Nephron (organoid): ENCODE measurements around the gene ZNF407.
"Not testable (repeated sequence)": the region's sequence is repeated elsewhere in the genome, so short reads cannot be mapped to it uniquely, and the experiment has no call there.

Experiments used
- H3K27ac Mint-ChIP-seq, 3 experiments: 2 replicates each; pipeline ENCODE4 v1.8.0; 2020; ENCODE audit warnings: mixed read lengths in 3 of 3, mild to moderate bottlenecking in 2 of 3, moderate library complexity in 1 of 3
- H3K27me3 Mint-ChIP-seq: 2 replicates; pipeline ENCODE4 v1.8.0; 2021; ENCODE audit warnings: low read depth, mild to moderate bottlenecking, moderate library complexity, mixed read lengths
- H3K36me3 Mint-ChIP-seq: 2 replicates; pipeline ENCODE4 v1.8.0; 2020; ENCODE audit warnings: low read depth, mixed read lengths
- H3K4me1 Mint-ChIP-seq: 2 replicates; pipeline ENCODE4 v1.8.0; 2020; ENCODE audit warnings: mixed read lengths
- H3K4me3 Mint-ChIP-seq, 3 experiments: 2 replicates each; pipeline ENCODE4 v1.8.0; 2020; ENCODE audit warnings: mild to moderate bottlenecking in 3 of 3, mixed read lengths in 3 of 3, moderate library complexity in 2 of 3
- H3K9me3 Mint-ChIP-seq: 2 replicates; pipeline ENCODE4 v1.8.0; 2020; ENCODE audit warnings: mixed read lengths
- TF ChIP-seq, protein P1 (sequence below), 3 experiments: fragments of 200-600 bp; sonication (generic); IDR thresholded peaks; one replicate each; pipeline ENCODE4 v1.5.0; 2021; ENCODE audit warnings: antibody characterized with exemption in 3 of 3; ENCODE audit not compliant: unreplicated experiment in 3 of 3

The ZNF407 gene

DNA sequence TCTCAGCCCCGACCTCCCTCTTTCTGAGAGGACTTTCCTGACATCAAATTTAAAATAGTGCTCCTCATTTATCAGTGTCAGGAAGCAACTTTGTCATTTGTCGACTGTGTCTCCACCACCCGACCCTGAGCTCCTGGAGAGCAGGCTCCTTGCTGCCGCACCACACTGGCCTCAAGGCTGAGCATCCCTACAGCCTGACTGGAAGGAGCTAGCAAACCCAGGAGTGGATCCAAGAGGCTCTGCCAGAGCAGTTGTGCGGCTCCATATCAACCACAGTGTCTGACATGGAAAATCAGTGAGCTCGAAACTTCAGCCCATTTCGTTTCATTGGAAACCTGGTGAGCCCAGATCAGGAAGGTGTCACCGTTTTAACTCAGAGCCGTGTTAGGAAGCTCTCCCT is 486.1 kb downstream of the ZNF407 start:
- H3K27me3 Mint-ChIP-seq, result no peaks in the 10 kb centered on the region
- no peaks in the 10 kb centered on the region for H3K4me1 Mint-ChIP-seq
- TF ChIP-seq, protein P1, sequence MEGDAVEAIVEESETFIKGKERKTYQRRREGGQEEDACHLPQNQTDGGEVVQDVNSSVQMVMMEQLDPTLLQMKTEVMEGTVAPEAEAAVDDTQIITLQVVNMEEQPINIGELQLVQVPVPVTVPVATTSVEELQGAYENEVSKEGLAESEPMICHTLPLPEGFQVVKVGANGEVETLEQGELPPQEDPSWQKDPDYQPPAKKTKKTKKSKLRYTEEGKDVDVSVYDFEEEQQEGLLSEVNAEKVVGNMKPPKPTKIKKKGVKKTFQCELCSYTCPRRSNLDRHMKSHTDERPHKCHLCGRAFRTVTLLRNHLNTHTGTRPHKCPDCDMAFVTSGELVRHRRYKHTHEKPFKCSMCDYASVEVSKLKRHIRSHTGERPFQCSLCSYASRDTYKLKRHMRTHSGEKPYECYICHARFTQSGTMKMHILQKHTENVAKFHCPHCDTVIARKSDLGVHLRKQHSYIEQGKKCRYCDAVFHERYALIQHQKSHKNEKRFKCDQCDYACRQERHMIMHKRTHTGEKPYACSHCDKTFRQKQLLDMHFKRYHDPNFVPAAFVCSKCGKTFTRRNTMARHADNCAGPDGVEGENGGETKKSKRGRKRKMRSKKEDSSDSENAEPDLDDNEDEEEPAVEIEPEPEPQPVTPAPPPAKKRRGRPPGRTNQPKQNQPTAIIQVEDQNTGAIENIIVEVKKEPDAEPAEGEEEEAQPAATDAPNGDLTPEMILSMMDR (IDR thresholded peaks at IDR 0.05; ENCODE audit: unreplicated experiment in 3 of 3), result no peak
- no peaks in the 10 kb centered on the region for H3K36me3 Mint-ChIP-seq
- no peak overlapping the region for H3K4me3 Mint-ChIP-seq
- no peak overlapping the region for H3K27ac Mint-ChIP-seq
- peaks cover 12% of the 10 kb centered on the region for H3K9me3 Mint-ChIP-seq

DNA sequence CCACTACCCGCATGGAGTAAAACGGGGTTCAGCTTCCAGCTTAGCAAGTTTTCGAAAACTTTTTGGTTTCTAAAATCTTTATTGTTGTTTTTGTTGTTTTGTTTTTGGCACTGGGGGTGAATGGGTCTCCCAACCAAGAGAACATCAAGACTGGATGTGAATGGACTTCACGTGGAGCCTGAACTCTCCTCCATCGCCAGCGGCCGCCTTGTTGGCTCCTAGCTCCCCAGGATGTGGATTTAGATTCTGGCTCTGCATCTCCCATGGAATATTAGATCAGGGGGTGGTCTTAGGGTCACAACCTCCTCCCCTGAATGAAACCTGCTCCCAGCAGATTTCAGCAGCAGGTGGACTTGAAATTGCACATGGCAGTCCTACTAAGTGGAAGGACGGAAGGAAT is 488.0 kb downstream of the ZNF407 start:
- not testable (repeated sequence) for H3K27me3 Mint-ChIP-seq, H3K4me3 Mint-ChIP-seq, H3K36me3 Mint-ChIP-seq, H3K27ac Mint-ChIP-seq, H3K9me3 Mint-ChIP-seq, H3K4me1 Mint-ChIP-seq

DNA sequence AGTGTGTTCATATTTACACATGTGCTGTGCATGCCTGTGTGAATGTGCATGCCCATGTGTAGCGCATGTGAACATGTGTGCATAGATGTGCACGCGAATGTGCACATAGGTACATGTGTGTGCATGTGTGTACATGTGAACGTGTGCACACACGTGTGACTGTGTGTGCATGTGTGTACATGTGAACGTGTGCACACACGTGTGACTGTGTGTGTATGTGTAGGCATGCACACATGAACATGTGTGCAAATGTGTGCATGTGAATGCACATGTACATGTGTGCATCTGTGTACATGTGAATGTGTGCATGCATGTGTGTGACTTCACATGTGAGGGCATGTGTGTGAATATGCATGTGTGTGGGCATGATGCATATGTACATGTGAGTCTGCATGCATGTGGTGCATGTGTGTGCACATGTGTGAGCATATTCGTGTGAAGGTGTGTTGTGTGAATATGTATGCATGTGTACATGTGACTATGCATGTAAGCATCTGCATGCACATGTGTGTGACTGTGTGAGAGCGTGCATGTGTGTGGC is 488.9 kb downstream of the ZNF407 start:
- peaks cover 8% of the 10 kb centered on the region for H3K9me3 Mint-ChIP-seq
- no peak overlapping the region for H3K27ac Mint-ChIP-seq
- H3K4me3 Mint-ChIP-seq, result no peak overlapping the region
- H3K4me1 Mint-ChIP-seq, result no peaks in the 10 kb centered on the region
- H3K36me3 Mint-ChIP-seq, result no peaks in the 10 kb centered on the region
- H3K27me3 Mint-ChIP-seq, result no peaks in the 10 kb centered on the region
- TF ChIP-seq, protein P1 (IDR thresholded peaks at IDR 0.05; ENCODE audit: unreplicated experiment in 3 of 3), result no peak

DNA sequence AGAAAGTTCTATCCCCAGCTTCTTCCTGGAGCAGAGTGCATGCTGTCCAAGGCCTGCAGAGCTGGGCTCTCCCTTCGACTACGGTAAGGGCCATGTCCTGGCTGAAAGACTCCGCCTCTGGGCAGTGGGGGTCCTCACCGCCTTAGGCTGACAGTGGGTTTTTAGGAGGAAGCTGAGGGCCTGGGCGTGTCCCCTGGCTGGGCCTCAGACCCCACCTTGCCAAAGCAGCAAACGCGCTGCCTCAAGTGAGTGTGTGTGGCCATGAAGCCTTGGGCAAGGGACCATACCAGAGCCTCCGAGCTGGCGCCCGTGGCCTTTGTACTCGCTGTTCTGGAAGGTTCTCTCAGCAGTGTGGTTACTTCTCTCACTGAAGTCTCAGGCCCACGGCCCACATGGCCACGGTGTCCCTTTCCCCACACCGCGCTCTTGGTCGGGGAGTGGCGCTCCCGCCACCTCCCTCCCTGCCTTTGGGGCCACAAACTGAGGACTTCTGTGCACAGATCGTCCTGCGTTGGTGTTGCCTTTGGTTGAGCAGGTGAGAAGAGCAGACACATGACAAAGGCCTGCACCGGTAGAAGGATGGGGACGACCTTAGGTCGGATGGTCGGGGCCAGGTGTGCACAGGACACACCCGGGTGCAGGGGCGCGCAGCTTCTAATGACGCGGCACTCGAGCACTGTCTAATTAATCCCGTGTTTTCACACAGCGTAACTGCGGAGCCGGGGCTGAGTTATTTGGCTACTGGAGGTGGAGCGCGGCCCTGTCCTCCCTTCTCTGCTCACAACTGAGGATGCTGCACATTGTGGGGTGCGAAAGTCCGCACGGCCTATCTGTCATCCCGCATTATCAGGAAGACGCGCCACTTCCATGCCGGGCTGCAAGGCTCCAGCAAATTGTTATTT is 489.7 kb downstream of the ZNF407 start:
- no peak overlapping the region for H3K4me3 Mint-ChIP-seq
- H3K27ac Mint-ChIP-seq, result no peak overlapping the region
- TF ChIP-seq, protein P1 (IDR thresholded peaks at IDR 0.05; ENCODE audit: unreplicated experiment in 3 of 3), result no peak
- H3K4me1 Mint-ChIP-seq, result no peaks in the 10 kb centered on the region
- no peaks in the 10 kb centered on the region for H3K36me3 Mint-ChIP-seq
- H3K27me3 Mint-ChIP-seq, result no peaks in the 10 kb centered on the region
- peaks cover 8% of the 10 kb centered on the region for H3K9me3 Mint-ChIP-seq

DNA sequence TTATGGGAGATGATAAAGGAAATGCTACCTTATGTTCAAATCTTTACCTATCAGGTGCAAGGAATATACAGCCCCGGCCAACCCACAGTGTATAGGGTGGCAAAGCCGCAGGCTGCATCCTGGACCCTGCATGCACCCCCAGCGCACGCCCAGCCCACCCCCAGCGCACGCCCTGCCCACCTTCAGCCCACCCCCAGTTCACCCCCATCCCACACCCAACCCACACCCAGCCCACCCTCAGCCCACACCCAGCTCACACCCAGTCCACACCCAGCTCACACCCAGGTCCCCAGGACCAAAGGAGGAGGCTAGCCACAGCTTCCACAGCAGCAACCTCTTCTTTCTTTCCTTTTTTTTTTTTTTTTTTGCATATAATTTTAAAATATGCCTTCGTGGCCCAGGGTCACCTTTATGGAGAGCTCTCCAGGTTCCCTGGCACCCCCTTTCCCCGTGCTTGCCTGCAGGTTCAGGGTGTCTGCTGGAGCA is 490.4 kb downstream of the ZNF407 start:
- H3K36me3 Mint-ChIP-seq, result no peaks in the 10 kb centered on the region
- TF ChIP-seq, protein P1 (IDR thresholded peaks at IDR 0.05; ENCODE audit: unreplicated experiment in 3 of 3), result no peak
- H3K4me1 Mint-ChIP-seq, result no peaks in the 10 kb centered on the region
- no peaks in the 10 kb centered on the region for H3K27me3 Mint-ChIP-seq
- no peak overlapping the region for H3K4me3 Mint-ChIP-seq
- H3K9me3 Mint-ChIP-seq, result peaks cover 8% of the 10 kb centered on the region
- H3K27ac Mint-ChIP-seq, result no peak overlapping the region

DNA sequence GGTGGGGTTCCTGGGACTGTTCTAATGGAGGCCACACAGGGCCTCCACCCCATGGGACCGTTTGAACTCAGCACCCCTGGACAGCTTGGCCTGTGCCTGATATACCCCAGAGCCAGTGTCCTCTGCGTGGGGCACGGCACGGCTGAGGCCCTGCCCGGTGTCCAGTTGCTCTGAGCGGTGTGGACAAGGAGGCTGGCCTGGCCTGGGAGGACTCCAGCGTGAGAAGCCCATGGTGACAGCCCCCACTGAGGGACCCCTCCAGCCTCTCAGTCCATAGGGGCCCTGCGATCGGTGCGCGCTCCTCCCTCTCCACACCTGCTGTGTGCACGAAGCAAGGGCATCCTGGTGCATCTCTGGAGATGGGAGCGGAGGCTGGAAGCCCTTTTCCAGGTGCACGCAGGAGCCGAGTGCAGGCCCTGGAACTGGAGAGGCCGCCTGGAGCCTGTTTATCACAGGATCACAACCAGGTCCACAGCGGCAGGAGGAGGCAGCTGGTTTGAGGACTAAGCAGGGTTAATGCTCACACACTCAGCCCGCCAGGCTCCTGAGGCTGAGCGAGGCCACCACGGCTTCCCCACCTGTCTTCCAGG is 491.0 kb downstream of the ZNF407 start:
- H3K4me1 Mint-ChIP-seq, result no peaks in the 10 kb centered on the region
- TF ChIP-seq, protein P1 (IDR thresholded peaks at IDR 0.05; ENCODE audit: unreplicated experiment in 3 of 3), result no peak
- H3K4me3 Mint-ChIP-seq, result no peak overlapping the region
- H3K9me3 Mint-ChIP-seq, result peaks cover 6% of the 10 kb centered on the region
- H3K36me3 Mint-ChIP-seq, result no peaks in the 10 kb centered on the region
- H3K27me3 Mint-ChIP-seq, result no peaks in the 10 kb centered on the region
- H3K27ac Mint-ChIP-seq, result no peak overlapping the region
